COLO668 (cell line): Measurements from ENCODE around the gene NEU4.
"Not testable (repeated sequence)": the region's sequence is repeated elsewhere in the genome, so short reads cannot be mapped to it uniquely, and the experiment has no call there.

ENCODE experiments used
- DNase-seq: peaks from one replicate; lab custom pipeline; 2025; ENCODE audit not compliant: unreplicated experiment; lab: John Stamatoyannopoulos, UW

The NEU4 gene

DNA sequence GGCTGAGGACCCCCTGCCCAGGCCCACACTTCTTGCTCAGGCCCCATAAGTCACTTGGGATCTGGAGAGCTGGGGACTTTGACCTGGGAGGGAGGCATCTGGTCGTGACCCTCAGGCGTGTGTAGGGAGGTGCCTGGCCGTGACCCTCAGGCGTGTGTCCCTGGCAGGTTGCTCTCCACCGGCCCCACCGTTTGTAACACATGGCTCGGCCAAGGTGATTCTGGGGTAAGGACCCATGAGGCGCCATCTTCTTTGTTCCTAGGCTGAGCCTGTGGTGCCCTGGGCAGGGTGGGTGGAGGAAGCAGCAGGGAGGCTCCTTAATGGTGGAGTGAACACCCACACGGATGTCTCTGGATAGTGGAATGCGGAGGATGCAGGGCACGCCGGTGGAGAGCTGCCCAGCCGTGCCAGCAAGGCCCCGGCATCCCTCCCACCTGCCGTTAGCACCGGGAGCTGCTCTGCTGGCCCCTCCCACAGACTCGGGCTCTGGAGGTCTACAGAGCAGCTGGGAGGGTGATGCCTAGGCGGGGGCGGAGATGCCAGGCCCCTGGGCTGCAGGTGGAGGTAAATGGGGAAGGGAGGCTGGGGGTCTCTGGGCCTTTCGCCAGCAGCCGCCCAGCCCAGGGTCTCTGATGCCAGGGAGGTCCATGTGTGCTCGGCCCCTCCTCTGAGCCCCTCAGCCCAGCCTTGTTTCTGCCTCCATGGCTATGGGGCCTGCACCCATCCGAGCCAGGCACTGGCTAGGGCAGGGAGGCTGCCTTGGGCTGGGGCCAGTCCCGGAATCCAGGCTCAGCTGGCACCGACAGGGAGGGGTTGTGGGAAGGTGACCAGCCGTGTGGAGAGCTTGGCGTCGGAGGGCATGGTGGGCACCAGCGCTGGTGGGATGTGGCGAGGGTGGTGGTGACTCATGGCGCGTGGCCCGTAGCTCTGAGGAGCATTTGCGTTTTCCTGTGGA is 33.5 kb upstream of the NEU4 start:
- no peak for DNase-seq

DNA sequence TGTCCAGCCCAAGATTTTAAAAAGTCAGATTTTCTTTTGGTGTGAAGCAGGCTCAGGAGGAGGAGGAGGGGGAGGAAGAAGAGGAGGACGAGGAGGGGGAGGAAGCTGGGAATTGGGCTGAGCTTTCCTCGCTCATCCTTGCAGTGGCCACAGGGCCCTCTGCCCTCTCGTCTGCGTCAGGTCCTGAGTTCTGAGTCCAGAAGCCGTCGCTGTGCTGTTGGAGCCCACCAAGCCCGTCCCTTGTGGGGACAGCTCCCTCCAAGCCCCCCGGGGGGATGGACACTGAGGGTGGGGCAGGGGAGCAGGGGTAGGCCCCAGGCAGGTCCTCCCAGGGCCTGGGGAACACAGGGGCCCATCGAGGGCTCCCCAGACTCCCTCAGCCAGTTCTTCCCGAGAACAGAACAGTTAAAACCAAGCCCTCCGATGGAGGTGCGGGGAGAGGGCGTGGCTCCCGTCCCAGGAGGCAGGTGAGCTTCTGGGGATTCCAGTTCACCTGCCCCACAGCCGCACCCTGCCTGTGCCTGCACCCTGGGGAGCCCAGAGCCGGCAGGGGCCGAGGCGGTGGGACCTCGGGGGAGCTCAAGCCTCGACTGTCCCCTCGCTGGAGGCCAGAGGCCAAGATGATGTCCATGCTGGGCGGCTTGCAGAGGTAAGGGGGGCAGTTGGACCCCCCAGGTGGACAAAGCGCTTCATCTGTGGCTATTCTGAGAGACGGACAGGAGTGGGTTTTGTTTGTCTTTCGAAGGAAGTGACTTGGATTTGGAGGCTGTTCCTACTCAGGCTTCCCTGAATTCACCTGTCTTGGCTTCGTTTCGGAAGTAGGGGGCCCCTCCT is 32.4 kb upstream of the NEU4 start, which contains the start of gene GAL3ST2:
Gene GAL3ST2, plus strand, starts transcription at position 487 of the 834 bp plus-strand sequence. Its CDS starts 134 bp downstream, at position 621.
- DNase-seq, result peak; percentile 30

DNA sequence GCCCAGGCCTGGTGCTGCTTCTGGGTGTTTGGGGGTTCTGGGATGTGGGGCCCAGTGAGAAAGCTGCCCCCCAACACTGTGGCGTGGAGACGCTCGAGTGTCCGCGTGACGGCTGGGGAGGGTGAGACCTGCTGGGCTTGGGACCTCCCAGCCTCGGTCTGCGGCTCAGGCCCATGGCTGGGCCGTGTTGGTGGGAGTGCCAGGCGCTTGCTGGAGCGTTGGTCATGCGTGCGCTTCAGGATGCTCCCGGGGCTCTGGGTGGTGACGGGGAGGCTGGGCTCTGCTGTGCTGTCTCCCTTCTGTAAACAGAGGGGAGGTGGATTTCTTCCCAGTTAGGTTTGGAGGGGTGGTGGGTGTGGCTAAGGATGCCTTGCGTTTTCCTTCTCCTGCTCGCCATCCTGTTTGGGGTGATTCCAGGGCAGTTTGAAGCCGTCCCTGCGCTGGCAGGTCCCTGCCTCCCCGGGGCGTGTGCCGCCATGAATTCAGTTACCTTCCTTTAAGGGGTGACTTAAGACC is 31.8 kb upstream of the NEU4 start:
- no peak for DNase-seq

DNA sequence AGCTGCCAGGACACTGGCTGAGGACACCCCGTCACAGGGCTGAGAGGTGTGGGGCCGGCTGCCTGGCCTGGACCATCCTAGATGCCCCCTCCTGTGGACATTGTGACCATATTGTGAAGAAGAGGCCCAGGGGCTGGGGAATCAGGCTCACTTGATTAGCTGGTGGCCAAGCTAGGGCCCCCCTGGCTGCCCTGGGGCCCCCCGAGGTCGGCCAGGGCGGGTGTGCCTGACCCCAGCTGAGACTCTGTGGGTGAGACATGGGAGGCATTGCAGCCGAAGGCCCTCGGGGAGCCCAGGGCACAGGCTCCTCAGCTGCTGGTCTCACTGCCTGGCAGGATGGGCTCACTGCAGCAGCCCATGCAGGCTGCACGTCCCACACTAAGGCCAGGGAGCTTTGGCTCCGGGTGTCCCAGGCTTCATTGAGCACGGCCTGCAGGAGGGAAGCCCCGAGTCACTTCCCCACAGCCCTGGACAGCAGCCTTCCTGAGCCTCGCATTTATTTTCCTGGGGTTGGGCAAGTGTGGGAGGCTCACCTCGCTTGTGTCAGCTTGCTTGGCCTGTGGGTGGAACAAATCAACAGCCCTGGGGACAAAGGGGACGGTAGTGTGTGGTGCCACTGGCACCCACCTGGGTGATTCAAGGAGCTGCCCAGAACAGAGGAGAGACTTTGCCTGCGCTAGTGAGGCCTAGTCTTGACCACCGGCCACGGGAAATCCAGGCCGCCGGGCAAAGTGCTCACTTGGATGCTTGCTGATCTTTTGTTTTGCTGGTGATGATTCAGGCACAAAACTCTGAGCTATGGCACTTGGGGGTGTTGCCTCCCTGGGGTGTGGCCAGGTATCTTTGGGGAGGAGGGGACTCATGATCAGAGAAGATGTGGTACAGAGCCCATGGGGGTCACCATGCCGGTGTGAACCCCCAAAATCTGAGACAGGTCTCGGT is 31.0 kb upstream of the NEU4 start:
- DNase-seq, result no peak

DNA sequence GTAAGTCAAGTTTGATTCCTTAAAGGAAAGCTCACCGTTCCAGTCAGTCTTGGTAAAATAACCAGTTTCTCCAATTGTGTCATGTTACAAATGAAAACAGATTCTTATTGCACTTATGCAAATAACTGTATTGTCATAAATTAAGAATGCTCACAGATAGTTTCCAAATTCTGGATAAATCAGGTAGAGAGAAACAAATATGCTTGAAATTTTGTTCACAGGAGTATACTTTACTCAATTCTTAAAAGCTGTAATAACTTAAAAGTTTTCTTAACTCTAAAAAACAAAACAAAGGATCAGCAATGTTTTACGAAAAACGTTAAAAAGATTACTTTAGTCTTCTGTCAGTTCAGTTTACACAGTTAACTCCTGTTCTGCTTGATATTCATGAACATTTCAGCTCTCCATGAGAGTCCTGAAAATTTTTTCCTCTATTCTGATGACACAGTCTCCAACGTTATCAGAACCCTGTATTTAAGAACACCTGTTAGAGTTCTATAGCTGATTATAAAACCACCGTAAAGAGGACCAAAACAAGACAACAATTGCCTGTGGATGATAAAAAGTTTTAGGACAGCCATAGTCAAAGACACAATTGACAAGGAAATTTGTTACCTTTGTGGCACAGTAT is 27.9 kb upstream of the NEU4 start:
- no peak for DNase-seq

DNA sequence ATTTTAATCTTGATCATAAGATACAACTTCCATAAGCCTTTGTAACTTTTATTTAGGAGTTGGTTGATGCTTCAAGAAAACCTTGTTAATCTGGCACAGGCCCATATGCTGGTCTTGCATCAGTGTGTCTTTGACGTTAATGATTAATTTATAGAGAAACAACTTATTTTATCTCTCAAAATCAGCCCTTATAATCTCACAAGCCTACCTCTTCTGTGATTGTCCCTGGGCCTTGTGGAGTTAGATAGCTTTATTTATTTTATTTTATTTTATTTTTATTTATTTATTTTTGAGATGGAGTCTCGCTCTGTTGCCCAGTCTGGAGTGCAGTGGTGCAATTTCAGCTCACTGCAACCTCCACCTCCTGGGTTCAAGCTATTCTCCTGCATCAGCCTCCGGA is 26.9 kb upstream of the NEU4 start:
- DNase-seq, result not testable (repeated sequence)

DNA sequence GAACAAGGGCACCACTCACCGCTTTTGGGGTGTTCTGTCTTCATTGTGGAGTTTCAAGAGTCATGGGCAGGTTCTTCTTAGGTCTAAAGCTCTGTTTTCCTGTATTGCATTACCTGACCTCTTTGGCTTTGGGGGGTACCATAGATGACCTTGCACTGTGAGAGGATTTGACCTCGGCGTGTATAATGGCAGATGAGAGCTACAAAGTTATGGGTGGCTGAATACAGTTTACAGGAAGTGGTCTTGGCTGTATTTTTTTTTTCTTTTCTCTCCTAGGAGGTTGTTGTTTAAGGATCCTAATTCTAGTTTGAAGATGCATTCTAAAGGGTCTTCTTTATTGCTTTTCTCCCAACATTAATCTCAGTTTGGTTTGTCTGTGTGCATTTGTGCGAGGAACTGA is 20.9 kb upstream of the NEU4 start:
- DNase-seq, result no peak

DNA sequence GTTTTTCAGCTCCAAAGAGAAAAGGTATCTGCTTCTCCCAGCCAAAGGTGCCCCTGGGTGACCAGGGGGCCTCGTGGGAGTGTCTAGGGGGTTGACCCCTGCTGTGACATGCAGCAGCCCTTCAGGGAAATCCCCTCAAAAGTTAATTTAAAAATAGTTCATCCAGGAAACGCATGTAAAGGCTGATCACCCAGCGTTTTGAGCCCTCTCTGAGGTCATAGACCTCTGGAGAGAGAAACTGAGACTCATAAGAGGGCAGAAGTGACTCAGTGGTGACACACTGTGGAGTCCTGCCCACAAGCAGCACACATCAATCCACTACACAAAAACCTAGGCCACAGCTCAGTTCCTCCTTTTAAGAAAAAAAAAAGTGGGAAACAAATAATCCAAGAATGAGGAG is 20.4 kb upstream of the NEU4 start:
- DNase-seq, result no peak

DNA sequence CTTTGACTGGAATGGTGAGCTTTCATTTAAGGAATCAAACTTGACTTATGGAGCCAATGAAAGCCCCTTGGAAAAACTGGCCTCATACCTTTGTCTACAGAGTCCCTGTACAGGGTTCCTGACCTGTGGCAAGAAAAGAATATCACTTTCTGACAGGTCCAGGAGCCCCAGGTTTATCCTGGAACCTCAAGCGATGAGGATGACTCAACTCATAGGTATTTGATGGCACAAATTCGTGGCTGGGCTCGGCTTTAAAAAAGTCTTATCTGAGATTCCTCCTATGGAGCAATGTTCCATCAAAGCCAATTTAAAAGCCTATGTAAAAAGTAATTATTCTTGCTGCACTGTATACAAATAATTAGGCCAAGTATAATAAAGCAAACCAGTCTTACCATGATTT is 17.6 kb upstream of the NEU4 start:
- not testable (repeated sequence) for DNase-seq

DNA sequence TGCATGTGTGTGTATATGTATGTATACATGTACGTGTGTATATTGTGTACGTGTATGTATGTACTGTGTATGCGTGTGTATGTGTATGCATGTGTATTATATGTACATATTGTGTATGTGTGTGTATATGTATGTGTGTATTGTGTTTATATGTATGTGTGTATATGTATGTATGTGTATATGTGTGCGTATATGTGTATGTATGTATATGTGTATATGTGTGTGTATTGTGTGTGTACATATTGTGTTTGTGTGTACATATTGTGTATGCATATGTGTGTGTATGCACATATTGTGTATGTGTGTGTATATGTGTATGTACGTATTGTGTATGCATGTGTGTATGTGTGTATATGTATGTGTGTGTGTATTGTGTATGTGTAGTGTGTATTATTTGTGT is 15.6 kb upstream of the NEU4 start:
- no peak for DNase-seq

DNA sequence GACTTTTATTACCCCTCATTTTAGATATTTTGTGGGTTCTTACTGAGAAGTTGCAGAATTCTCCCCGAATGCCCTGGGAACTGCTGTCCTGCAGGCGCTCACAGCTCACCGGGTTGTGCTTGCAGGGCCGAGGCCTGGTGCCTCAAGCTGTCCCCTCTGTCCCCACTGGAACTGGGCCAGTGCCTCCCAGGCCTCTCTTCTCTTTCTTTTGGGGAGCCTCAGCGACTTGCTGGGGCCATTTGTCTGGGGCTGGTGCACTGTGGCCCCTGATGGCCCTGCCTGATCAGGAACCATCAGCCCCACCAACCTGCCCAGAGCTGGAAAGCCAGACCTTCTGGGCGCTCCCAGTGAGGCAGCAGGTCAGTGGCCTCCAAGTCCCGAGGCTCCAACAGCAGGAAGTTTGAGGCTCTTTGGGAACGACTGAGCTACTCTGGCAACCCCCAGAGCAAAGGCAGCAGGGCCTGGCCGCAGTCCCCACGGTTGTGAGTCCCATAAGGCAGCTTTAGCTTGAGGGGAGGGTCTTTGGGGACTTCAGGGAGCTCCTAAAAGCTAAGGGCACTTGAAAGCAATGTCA is 14.7 kb upstream of the NEU4 start:
- DNase-seq, result no peak

DNA sequence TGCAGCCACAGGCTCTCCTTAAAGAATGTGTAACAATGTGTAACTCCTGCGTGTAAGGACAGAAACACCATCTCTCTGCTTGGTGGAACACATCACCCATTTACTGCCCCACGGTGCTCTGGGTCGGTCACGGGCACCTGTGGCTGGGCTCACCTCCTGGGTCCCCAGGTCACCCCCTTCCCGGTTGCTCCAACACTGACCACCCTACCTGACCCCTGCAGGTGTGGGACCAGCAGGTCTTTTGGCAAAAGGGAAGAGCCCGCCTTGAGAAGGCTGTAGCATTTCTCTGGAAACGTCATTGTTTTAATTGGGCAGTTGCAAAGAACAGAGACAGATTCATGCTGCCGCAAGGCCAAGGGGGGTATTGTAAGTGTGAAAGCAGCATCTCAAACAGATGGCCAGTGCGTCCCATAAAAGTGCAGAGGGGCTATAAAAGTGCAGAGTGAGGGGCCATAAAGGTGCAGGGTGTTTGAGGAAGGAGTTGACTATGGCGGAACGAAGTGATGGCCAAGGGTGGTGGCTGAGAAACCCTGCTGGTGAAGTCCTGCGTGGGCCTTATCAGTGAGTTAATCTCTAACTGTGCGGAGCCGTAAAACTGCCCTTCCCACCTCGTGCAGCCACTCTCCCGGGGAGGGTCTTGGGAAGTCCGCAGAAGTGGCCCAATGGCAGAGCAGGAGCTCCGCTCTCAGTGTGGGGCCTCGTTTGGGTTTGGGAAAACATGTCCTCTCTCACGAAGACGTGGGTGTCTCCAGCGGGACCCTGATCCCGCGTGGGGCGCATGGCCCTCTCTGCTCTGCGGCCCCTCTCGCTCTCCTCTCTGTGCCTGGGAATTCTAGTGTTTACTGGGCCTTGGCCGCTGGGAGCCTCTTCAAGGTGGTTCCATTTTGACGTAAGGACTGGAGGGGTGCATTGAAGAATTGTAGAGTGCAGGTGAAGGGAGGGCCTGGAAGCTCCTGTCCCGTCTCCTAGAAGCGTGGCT is 13.7 kb upstream of the NEU4 start:
- DNase-seq, result no peak

DNA sequence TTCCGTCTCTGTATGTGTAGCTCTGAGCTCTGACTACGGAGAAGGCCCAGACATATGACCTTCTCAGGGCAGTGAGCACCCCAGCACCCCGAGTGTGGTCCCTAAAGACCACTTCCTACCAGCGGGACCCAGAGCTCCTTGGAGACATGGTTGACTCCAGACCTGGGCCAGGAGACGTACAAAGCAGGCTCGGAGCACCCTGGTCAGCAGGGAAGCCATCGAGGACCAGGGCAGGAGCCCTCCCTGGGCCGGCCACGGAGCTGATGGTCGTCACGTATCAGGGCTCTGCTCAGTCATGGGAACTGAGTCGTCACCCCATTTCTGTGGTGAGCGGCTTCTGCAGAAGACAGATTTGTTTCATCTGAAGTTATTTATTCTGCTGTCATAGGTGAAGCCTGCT is 12.8 kb upstream of the NEU4 start:
- no peak for DNase-seq

DNA sequence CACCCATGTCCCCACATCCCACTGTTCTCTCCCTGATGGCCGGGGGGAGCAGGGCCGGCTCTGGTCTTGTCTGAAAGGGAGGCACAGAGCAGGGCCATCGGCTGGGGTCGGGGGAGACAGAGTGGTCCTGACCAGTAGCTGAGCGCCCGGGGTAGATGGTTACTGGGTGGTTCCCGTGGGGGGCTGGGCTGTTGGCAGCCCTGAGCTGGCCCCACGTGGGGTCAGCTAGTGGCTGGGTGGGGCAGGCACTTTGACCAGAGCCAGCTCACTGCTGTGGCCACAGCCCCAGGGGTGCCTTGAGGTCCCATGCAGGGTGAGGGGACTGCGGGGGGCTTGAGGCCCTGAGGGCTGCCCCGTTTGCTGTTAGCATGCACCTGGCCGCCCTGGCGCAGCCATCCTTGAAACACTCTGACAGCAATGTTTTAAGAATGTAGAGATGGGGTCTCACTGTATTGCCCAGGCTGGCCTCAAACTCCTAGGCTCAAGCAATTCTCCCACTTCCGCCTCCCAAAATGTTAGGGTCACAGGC is 12.3 kb upstream of the NEU4 start:
- DNase-seq, result no peak

DNA sequence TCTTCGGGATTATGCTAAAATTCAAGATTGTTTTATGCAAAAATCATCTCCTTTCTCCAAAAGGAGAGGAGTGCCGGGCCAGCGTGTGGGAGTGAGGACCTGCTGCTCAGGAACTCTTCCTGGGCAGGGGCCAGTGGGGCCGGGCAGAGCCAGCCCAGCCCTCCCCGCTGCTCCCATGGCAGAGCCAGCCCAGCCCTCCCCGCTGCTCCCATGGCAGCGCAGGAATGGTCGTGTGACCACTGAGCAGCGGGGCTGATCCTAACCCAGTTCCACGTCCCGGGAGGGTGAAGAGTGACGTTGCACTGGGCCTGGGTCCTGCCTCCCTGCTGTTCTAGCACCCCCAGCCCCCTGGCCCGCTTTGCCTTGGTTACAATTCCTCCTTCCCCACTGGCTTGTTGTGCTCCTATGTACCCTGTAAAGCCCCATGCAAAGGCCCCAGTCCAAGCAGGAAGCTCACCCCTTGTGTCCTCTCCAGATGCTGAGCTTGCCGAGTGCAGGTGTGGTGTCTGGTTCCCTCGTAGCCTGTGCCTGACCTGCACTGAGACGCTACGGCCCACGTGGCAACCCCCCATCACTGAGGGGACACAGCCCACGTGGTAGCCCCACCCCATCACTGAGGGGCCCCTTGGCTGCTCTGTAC is 11.4 kb upstream of the NEU4 start:
- DNase-seq, result no peak

DNA sequence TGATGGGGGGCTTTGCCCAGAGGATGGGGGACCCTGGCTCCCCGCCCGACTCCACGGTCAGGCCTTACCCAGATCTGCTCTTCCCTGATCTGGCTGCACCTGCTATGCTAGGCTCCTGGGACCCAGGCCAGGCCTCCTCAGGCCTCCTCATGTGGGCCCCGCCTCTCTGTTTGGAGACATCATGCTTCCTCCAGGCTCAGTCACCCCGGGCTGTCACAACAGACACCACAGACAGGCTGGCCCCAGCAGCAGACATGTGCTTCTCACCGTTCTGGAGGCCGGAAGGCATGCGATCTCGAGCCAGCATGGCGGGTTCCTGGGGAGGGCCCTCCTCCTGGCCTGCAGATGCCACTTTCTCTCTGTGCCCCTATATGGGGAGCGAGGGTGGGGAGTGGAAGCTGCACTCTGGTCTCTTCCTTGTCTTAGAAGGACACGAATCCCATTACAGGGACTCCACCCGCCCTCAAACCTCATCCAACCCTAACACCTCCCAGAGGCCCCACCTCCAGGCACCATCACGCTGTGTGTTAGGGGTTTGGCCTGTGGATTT is 10.8 kb upstream of the NEU4 start:
- DNase-seq, result no peak

DNA sequence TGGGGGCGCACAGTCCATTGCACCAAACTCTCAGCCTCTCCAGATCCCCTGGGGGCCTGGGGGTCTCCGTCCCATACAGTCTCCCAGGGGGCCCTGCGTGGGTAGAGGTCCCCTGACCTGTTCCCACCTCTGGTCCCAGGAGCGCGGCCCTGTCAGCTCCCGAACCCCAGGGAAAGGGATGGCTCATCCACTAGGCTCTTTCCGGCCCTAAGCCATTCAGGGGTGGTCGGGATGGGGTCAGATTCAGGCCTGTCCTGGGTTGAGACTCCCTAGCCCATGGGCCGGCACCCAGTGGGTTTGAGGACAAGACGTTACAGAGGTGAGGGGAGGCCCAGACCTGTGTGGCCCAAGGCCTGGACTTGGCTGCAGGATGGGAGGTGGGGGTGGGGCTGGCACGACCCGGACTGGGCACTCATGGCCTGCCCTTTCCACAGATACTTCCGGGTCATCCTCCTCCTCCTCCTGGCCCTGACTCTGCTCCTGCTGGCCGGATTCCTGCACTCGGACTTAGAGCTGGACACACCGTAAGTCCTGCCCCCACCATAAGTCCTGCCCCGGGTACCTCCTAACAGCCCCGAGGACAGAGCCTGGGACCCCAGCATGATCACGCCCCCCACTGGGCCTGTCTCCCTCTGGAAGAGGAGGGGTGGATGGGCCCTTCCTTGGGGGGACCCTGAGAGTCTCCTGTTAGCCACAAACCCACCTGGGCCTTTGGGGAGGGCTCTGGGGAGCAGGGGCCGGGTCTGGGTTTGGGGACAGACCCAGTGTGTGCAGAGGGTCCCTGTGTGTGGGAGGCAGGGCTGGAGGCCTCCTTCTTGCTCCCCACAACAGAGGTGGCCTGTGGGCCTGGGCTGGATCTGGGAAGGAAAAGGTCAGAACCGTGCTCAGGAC is 10.1 kb upstream of the NEU4 start:
- DNase-seq, result no peak
